Measurements from ENCODE around the gene SLC30A5. TPM values are rescaled to one million over a fixed set of nuclear protein-coding genes. Genes with fewer than 3 reads are reported as not detected.

SLC30A5 gene
- total and polyA plus RNA-seq, 2 donors (not counting 3 experiments of a cell fraction or from before 2014, with no cell fraction given), result 33.0 to 37.0 TPM

- Histone ChIP-seq H3K27me3 (ENCODE audit: control insufficient read depth in 2 of 2, insufficient read depth in 2 of 2, low read length in 2 of 2) (no peaks in the 10 kb centered on the region), H3K9me1 (replicated peaks; ENCODE audit: control insufficient read depth, extremely low read depth, insufficient read depth, low read length) (no peaks in the 10 kb centered on the region), H3K4me2 (ENCODE audit: insufficient read depth, low read length) (no peak overlapping the region), H3K9me3 (replicated peaks; ENCODE audit: control insufficient read depth, insufficient read depth, low read length) (no peaks in the 10 kb centered on the region), H3K9ac (replicated peaks; ENCODE audit: extremely low read depth, insufficient read depth, low read length) (no peak overlapping the region), H3K4me1 (ENCODE audit: control insufficient read depth, extremely low read depth, insufficient read depth, low read length) (no peaks in the 10 kb centered on the region), H3K36me3 (ENCODE audit: control insufficient read depth in 2 of 2, extremely low read depth in 1 of 2, insufficient read depth in 2 of 2, low read length in 2 of 2) (no peaks in the 10 kb centered on the region), H3K4me3 (replicated peaks in 1 of 3; ENCODE audit: insufficient read depth in 1 of 3, low read depth in 1 of 3, low read length in 3 of 3) (no peak overlapping the region), H3K79me2 (ENCODE audit: control insufficient read depth, insufficient read depth, low read length) (no peaks in the 10 kb centered on the region), H2AFZ (ENCODE audit: low read depth, low read length) (no peak overlapping the region), H3K27ac (ENCODE audit: insufficient read depth, low read depth, low read length) (no peak overlapping the region), H4K20me1 (replicated peaks; ENCODE audit: control insufficient read depth, extremely low read depth, insufficient read depth, low read length) (no peaks in the 10 kb centered on the region)
- intact Hi-C loops (cut with micrococcal nuclease), result no loop called here
- no peak for DNase-seq (ENCODE audit: low read depth, low spot score)
- dilution Hi-C loops (cut with MboI; ENCODE audit: extremely low pct_ligation_motif_present, low sequenced_read_pairs), result no loop called here
- FAIRE-seq, result no peak
- BruUV-seq (replicated peaks), result no TSS peak
- ChIA-PET CTCF (no interaction called here), POLR2A (no interaction called here)
- TF ChIP-seq GATA2 (IDR thresholded peaks at IDR 0.05; ENCODE audit: insufficient read depth, insufficient read length, low read depth, low read length), result no peak
- no peak for TF ChIP-seq POLR2A (IDR thresholded peaks at IDR 0.05; ENCODE audit: low read depth, low read length)
- TF ChIP-seq MAX (IDR thresholded peaks at IDR 0.05; ENCODE audit: insufficient read depth, insufficient read length), result no peak
- TF ChIP-seq FOS (IDR thresholded peaks at IDR 0.05; ENCODE audit: borderline replicate concordance, insufficient read depth, low read length), result no peak
- TF ChIP-seq JUN (IDR thresholded peaks at IDR 0.05; ENCODE audit: borderline replicate concordance, insufficient read depth, insufficient read length, low read depth), result no peak
- TF ChIP-seq EZH2 (IDR thresholded peaks at IDR 0.05; ENCODE audit: borderline replicate concordance, low read depth, low read length, severe bottlenecking), result no peak
- TF ChIP-seq CTCF (IDR thresholded peaks at IDR 0.05; ENCODE audit: extremely low read depth in 1 of 2, insufficient read depth in 1 of 2, low read depth in 1 of 2, low read length in 2 of 2), result no peak
Measured at GRCh38 chr5:69052181-69052580, 41.6 kb upstream of the SLC30A5 start.

Measured in endothelial cell of umbilical vein (primary cell).